Breast epithelium (tissue), 3 donors: Measurements from ENCODE around the gene FAAP100.

Experiments
- CTCF ChIP-seq, 3 donors: fragments of 450-650 bp; IDR thresholded peaks; one replicate each; pipeline ENCODE4 v1.5.1; 2016 to 2017; ENCODE audit warnings: antibody characterized with exemption in 3 of 3, mild to moderate bottlenecking in 3 of 3, moderate library complexity in 3 of 3
- POLR2A ChIP-seq: fragments of 450-650 bp; IDR thresholded peaks from one replicate; pipeline ENCODE4 v1.6.1; 2016; ENCODE audit warnings: antibody characterized with exemption, mild to moderate bottlenecking, moderate library complexity

GRCh38 chr17:81517009-81517338, 35.2 kb downstream of the FAAP100 start:
- TF ChIP-seq CTCF (IDR thresholded peaks at IDR 0.05) (no peak), POLR2A (no peak)
